SIG-M5 treated with dmso at 0.1 percent for 504 hours (cell line): ENCODE measurements around the gene TNFRSF6B.

Experiments
- DNase-seq: peaks from one replicate; lab custom pipeline; 2025; ENCODE audit not compliant: unreplicated experiment; lab: John Stamatoyannopoulos, UW

TNFRSF6B gene

DNA sequence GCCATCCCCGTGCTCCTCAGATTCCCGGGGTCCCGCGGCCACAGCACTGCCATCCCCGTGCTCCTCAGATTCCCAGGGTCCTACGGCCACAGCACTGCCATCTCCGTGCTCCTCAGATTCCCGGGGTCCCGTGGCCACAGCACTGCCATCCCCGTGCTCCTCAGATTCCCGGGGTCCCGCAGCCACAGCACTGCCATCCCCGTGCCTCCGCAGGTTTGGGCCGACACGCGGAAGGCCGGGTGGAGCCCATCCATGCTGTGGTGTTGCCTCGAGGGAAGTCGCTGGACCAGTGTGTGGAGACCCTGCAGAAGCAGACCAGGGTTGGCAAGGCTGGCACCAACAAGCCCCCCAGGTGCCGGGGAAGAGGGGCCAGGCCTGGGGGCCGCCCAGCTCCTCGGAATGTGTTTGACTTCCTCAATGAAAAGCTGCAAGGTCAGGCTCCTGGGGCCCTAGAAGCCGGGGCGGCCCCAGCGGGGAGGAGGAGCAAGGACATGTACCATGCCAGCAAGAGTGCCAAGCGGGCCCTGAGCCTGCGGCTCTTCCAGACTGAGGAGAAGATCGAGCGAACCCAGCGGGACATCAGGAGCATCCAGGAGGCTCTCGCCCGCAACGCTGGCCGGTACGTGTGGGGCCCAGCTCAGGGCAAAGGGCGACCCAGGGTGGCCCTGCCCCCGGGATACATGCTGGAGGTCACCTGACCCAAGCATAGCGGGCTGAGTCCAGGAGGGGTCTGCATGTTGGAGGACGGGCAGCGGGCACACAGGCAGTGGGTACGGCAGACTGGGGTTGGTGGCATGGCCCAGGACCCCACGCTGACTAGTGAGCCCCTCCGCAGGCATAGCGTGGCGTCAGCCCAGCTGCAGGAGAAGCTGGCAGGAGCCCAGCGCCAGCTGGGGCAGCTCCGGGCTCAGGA, 38.8 kb downstream of the TNFRSF6B start:
- DNase-seq: no peak

GRCh38 chr20:63735859-63736718, 39.6 kb downstream of the TNFRSF6B start, which contains the start of gene LIME1:
LIME1 (plus strand) TSS chr20:63736664; CDS start chr20:63737550, 886 bp downstream.
- no peak for DNase-seq

DNA sequence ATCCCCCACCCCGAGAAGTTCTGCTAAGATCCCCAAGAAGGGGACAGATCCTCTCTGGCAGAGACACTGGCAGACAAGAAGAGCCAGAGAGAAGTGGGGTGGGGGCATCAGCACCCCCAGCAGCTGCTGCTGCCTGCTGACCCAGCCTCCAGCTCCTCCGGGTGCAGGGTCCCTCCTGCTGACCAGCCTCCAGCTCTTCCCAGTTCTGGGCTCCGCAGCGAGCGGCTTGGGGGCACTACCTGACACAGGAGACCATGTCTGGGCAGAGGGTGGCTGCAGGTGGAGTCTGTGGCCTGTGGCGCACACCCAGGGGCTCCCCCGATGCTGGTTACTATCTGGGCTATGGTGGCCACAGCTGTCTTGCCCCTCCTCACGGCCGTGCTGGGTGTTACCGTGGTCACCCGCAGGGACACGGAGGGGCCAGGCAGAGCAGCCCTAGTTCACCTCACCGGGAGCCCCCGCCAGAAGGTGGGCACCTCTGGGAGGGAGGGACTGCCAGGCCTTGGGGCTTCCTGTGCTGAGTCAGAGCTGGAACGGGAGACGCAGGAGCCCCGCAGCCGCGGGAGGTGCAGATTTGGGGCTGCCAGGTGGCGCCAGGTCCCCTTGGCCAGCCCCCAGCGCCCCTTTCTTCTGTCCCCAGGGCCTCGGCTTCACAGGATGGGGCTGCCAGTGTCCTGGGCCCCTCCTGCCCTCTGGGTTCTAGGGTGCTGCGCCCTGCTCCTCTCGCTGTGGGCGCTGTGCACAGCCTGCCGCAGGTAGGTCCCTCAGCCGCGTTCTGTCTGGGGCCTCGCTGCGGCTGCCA, 40.6 kb downstream of the TNFRSF6B start:
- no peak for DNase-seq

GRCh38 chr20:63737695-63737944, 41.2 kb downstream of the TNFRSF6B start:
- no peak for DNase-seq

DNA sequence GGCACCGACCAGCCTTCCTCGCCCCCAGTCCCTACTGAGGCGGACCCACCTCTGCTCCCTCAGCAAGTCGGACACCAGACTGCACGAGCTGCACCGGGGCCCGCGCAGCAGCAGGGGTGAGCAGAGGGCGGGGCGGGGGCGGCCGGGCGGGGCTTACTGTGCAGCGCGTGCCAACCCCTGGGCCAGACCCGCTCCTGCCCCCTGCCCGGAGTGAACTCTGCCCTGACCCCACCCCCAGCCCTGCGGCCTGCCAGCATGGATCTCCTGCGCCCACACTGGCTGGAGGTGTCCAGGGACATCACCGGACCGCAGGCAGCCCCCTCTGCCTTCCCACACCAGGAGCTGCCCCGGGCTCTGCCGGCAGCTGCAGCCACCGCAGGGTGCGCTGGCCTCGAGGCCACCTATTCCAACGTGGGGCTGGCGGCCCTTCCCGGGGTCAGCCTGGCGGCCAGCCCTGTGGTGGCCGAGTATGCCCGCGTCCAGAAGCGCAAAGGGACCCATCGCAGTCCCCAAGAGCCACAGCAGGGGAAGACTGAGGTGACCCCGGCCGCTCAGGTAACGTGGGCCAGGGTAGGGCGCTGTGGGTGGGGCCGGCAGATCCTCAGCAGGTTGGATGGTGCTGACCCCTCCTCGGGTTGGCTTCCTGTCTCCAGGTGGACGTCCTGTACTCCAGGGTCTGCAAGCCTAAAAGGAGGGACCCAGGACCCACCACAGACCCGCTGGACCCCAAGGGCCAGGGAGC, 41.7 kb downstream of the TNFRSF6B start:
- no peak for DNase-seq

- no peak for DNase-seq
These were observed 42.3 kb downstream of the TNFRSF6B start for GRCh38 chr20:63738687-63739129.

- DNase-seq: peak; percentile 71
These were observed 42.9 kb downstream of the TNFRSF6B start, which contains the start of gene SLC2A4RG for GRCh38 chr20:63739130-63740069. SLC2A4RG (plus strand) TSS chr20:63739776; CDS start chr20:63739913, 137 bp downstream.

DNA sequence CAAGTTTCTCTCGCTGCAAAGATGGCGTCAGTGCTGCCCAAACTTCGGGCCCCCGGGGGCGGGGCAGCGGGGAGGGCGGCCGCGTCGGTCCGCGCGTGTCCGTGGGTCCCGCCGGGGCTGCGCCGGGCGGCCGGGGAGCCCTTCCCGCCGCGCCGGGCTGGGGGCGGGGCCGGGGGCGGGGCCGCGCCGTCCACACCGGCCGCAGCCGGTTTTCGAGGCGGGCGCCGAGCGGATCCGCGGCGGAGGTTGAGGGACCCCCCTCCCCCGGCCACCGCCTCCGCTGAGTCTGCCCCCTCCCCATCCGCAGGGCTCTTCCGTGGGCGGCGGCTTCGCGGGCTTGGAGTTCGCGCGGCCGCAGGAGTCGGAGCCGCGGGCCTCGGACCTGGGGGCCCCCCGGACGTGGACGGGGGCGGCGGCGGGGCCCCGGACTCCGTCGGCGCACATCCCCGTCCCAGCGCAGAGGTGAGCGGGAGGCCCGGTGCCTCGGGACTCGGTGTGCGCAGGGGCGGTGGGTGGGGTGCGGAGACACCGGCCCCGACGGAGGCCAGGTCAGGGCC, 43.7 kb downstream of the TNFRSF6B start:
- peak; percentile 40 for DNase-seq

DNA sequence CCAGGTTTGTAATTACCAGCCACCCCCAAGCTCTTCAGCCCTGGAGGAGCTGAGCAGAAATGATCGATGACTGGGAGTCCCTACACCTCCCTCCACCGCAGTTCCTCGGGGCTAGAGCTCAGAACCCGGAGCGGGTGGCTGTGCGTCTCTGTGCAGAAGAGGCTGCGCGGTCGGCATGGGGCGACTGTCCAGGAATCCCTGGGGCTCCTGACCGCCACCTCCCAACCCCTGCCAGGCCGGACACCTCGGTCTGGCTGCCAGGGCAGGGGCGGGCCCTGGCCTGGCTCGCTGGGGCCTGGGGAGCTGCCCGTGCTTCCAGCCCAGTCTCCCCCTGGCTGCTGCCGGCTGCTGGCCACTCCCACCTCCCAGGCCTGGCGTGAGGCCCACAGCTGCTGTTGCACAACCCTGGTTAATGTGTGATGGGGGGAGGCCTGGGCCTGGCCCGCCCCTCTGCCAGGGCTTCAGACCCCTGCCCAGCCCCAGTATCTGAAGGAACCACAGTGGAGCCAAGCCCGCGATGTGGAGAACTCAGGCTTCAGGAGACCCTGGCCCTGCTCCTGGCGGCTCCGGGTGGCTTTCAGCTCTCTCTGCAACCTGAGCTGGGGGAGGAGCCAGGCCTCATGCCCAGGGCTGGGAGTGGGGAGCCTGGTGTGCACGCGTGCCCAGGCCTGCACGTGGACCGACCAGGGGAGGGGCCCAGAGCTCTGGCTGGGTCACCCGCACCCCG, 44.3 kb downstream of the TNFRSF6B start:
- DNase-seq: peak; percentile 86

DNA sequence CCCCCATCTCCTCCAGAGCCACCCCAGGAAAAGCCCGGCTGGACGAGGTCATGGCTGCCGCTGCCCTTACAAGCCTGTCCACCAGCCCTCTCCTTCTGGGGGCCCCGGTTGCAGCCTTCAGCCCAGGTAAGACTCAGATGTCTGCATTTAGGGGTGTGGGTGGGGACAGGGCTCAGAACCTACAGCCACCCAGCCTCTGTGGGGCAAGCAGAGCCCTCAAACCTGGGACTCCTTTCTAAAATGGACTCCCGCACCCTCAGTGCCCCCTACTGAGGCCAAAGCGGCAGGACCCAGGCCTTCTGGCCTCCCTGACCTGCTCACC, 44.9 kb downstream of the TNFRSF6B start:
- DNase-seq: no peak

GRCh38 chr20:63741676-63742380, 45.4 kb downstream of the TNFRSF6B start:
- DNase-seq: no peak

DNA sequence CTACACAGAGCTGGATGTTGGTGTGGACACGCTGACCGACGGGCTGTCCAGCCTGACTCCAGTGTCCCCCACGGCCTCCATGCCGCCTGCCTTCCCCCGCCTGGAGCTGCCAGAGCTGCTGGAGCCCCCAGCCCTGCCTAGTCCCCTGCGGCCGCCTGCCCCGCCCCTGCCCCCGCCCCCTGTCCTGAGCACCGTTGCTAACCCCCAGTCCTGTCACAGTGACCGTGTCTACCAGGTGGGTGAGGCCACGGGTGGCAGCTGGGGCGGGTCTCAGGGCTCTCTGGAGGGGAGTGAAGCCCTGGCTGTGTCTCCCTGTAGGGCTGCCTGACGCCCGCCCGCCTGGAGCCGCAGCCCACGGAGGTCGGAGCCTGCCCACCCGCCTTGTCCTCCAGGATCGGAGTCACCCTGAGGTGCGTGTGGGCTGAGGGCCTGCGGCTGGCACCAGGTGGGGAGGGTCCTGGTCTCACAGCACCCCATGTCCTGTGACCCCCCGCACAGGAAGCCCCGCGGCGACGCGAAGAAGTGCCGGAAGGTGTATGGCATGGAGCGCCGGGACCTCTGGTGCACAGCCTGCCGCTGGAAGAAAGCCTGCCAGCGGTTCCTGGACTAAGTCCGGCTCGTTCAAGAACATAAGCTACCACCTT, 46.1 kb downstream of the TNFRSF6B start:
- no peak for DNase-seq

GRCh38 chr20:63743210-63743970, 46.9 kb downstream of the TNFRSF6B start:
- no peak for DNase-seq

- DNase-seq: no peak
These were observed 47.7 kb downstream of the TNFRSF6B start for GRCh38 chr20:63744158-63744557.

DNA sequence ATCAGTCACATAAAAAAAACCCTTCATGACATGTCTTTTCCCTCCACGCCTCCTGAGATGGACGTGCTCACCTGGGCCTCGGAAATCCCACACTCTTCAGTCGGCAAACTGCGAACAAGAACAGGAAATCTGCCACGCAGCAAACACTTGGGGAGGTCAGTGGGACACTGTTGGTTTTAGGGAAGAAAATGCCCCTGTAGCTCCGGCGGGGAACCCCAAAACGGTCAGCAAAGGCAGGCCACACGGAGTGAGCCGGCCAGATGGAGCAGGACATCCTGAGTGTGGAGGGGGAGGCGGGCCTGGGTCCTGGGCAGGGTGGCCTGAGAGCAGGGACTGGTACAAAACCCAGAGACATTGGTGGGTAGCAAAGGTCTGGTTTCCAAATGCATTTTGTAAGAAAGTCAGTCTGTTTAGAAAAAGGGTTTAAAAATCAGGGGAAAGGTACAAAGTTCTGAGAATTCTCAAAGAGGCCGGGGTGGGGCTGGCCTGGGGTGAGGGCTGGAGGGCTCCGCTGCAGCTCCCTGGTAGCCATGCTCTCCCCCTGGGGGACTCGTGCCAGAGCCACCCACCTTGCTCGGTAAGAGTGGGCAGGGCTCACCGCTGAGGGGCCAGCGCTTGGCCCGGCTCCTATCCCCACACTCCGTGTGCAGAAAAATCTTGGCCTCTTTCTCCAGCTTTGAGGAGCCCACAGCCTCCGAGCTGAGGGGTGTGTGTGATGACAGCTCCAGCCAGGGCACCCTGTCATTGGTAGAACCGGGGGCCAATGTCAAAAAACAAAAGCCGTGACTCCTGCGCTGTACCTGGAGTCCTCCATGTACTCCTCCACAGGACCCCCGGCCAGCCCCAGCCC, 48.3 kb downstream of the TNFRSF6B start:
- DNase-seq: no peak

GRCh38 chr20:63745424-63745805, 49.0 kb downstream of the TNFRSF6B start:
- DNase-seq: no peak
